Neural crest cell (in vitro differentiated cells): ENCODE results near the gene TRAPPC14. TPM values are rescaled to one million over a fixed set of nuclear protein-coding genes. Genes with fewer than 3 reads are reported as not detected.

Experiments used
- DNase-seq: peaks from one replicate; pipeline ENCODE4 v3.0.0; 2021; ENCODE audit warnings: low read depth, mixed read lengths, low spot score
- H3K27ac Mint-ChIP-seq: one replicate; pipeline ENCODE4 v1.8.0; 2021; ENCODE audit warnings: mild to moderate bottlenecking, mixed read lengths; ENCODE audit not compliant: unreplicated experiment
- H3K27me3 Mint-ChIP-seq: 2 replicates; pipeline ENCODE4 v1.8.0; 2021; ENCODE audit warnings: low read depth, mild to moderate bottlenecking, mixed read lengths
- H3K36me3 Mint-ChIP-seq: 2 replicates; pipeline ENCODE4 v1.8.0; 2021; ENCODE audit warnings: low read depth, mild to moderate bottlenecking, mixed read lengths
- H3K4me1 Mint-ChIP-seq: 2 replicates; pipeline ENCODE4 v1.8.0; 2021; ENCODE audit warnings: mixed read lengths
- H3K4me3 Mint-ChIP-seq: one replicate; pipeline ENCODE4 v1.8.0; 2021; ENCODE audit warnings: mild to moderate bottlenecking, mixed read lengths
- H3K9me3 Mint-ChIP-seq: 2 replicates; pipeline ENCODE4 v1.8.0; 2021; ENCODE audit warnings: mixed read lengths
- total RNA-seq: library from RNA; stranded (reverse); gene quantifications from 2 replicates; pipeline ENCODE4 v1.2.1, GENCODE V29; 2021
- TF ChIP-seq, protein P1 (sequence below): fragments of 200-600 bp; sonication (generic); conservative IDR thresholded peaks from 2 replicates; pipeline ENCODE4 v1.5.0; 2021; ENCODE audit warnings: antibody characterized with exemption, mild to moderate bottlenecking

TRAPPC14 gene
- total RNA-seq, 1 donor from 2014 or later: 33.9 TPM

DNA sequence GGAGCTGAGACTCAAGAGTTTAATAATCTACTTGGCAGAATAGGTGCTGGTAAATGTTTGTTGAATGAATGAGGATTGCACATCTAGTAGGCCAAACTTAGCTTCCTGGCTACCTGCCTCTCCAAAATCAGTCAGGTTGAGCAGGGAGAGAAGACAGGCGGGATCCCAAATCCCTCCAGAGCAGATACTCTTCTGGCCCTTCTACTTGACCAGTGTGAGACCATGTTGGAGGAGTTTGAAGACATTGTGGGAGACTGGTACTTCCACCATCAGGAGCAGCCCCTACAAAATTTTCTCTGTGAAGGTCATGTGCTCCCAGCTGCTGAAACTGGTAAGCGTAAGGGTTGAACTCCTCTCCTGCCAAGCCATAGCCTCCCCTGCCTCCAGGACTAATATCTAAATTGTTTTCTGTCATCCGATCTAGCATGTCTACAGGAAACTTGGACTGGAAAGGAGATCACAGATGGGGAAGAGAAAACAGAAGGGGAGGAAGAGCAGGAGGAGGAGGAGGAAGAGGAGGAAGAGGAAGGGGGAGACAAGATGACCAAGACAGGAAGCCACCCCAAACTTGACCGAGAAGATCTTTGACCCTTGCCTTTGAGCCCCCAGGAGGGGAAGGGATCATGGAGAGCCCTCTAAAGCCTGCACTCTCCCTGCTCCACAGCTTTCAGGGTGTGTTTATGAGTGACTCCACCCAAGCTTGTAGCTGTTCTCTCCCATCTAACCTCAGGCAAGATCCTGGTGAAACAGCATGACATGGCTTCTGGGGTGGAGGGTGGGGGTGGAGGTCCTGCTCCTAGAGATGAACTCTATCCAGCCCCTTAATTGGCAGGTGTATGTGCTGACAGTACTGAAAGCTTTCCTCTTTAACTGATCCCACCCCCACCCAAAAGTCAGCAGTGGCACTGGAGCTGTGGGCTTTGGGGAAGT is 34.0 kb downstream of the TRAPPC14 start:
- peak overlapping the region; percentile 100 for H3K4me3 Mint-ChIP-seq
- H3K9me3 Mint-ChIP-seq: no peaks in the 10 kb centered on the region
- peaks cover 12% of the 10 kb centered on the region for H3K27me3 Mint-ChIP-seq
- TF ChIP-seq, protein P1, sequence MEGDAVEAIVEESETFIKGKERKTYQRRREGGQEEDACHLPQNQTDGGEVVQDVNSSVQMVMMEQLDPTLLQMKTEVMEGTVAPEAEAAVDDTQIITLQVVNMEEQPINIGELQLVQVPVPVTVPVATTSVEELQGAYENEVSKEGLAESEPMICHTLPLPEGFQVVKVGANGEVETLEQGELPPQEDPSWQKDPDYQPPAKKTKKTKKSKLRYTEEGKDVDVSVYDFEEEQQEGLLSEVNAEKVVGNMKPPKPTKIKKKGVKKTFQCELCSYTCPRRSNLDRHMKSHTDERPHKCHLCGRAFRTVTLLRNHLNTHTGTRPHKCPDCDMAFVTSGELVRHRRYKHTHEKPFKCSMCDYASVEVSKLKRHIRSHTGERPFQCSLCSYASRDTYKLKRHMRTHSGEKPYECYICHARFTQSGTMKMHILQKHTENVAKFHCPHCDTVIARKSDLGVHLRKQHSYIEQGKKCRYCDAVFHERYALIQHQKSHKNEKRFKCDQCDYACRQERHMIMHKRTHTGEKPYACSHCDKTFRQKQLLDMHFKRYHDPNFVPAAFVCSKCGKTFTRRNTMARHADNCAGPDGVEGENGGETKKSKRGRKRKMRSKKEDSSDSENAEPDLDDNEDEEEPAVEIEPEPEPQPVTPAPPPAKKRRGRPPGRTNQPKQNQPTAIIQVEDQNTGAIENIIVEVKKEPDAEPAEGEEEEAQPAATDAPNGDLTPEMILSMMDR: no peak
- no peak for DNase-seq
- peaks cover 44% of the 10 kb centered on the region for H3K4me1 Mint-ChIP-seq
- H3K36me3 Mint-ChIP-seq: no peaks in the 10 kb centered on the region
- no peak overlapping the region for H3K27ac Mint-ChIP-seq

DNA sequence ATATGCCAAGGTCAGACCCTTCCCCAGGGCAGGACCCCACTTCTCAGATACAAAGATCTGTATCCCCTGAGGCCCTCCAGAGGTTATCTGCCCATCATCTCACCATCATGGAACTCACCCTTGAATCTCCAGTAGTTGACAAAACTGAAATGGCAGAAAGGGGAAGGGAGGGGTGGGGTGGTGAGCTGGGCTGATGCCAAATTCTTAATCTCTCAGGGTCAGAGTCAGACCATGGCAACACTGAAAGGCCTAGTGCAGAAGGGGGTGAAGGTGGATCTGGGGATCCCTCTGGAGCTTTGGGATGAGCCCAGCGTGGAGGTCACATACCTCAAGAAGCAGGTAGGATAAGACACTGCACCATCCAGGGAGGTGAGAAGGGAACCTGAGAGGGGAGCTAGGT is 36.0 kb downstream of the TRAPPC14 start:
- no peak for DNase-seq
- TF ChIP-seq, protein P1: no peak
- Mint-ChIP-seq H3K27me3 (peaks cover 4% of the 10 kb centered on the region), H3K27ac (peak overlapping the region; percentile 50), H3K4me1 (peaks cover 49% of the 10 kb centered on the region), H3K9me3 (no peaks in the 10 kb centered on the region), H3K4me3 (peak overlapping the region; percentile 88), H3K36me3 (no peaks in the 10 kb centered on the region)

DNA sequence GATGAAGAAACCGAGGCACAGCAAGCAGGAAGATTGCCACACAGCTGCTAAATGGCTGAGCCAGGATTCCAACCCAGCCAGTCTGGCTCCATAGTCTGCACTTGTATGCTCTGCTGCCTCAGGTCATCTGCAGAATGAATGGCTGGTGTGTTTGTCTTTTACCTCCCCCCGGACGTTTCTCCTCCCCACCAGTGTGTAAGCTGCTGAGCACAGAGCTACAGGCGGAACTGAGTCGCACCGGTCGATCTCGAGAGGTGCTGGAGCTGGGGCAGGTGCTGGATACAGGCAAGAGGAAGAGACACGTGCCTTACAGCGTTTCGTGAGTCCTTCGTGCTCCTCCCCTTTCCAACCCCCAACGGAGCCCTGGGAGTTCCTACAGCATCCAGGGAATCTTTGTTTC is 36.5 kb downstream of the TRAPPC14 start:
- H3K4me1 Mint-ChIP-seq: peaks cover 49% of the 10 kb centered on the region
- peak overlapping the region; percentile 88 for H3K4me3 Mint-ChIP-seq
- H3K9me3 Mint-ChIP-seq: no peaks in the 10 kb centered on the region
- no peak for DNase-seq
- peak overlapping the region; percentile 50 for H3K27ac Mint-ChIP-seq
- no peaks in the 10 kb centered on the region for H3K36me3 Mint-ChIP-seq
- TF ChIP-seq, protein P1: no peak
- H3K27me3 Mint-ChIP-seq: peaks cover 4% of the 10 kb centered on the region

DNA sequence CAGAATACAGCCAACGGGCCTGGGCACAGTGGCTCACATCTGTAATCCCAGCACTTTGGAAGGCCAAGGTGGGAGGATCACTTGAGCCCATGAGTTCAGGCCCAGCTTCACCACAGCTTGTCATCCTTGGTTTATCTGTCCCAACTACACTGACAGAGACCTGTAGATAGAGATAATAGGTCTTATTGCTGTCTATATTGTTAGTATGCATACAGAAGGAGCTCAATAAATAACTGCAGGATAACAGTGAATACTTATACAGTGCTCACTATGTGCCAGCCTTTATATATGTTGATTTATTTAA is 37.8 kb downstream of the TRAPPC14 start:
- Mint-ChIP-seq H3K27ac (no peak overlapping the region), H3K36me3 (peaks cover 2% of the 10 kb centered on the region), H3K9me3 (no peaks in the 10 kb centered on the region)

DNA sequence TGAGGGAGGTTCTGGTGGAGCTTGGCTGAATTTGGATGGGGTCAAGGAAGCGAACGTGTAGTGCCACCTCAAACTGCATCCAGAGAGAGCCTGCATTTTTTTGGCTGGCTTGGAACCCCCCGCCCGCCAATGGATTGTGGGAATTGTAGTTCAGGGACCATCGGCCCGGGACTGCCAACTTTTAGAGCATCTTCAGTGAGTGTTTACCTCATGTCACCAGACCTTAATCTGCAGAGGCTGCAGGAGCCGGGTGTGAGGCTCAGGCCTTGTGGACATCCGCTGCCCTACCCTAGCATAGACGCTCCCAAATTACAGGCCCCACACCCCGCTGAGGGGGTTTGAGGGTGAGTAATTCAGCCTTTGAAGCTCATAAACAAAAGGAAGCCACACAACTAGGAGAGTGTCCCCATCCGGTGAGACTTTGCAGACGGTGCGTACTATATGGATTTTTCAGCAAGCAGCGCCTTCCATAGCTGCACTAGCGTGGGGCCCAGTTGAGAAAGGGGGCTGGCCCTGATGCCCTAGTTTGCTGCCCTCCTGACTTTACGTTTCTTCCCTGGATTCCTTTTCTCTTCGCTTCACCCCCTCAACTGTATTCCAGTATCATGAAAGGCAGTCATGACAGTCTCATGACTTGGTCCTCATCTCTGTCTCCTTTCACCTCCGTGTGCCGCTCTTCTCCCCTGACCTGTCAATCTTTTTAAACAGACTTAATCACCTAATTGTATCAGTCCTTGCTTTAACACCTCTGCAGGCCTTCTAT is 38.4 kb downstream of the TRAPPC14 start:
- Mint-ChIP-seq H3K27ac (peak overlapping the region; percentile 100), H3K27me3 (no peaks in the 10 kb centered on the region), H3K4me1 (peaks cover 39% of the 10 kb centered on the region), H3K4me3 (peak overlapping the region; percentile 96), H3K9me3 (no peaks in the 10 kb centered on the region), H3K36me3 (peaks cover 2% of the 10 kb centered on the region)
- TF ChIP-seq, protein P1: no peak
- peak; percentile 59 for DNase-seq

More for the DNA sequence above, 37.8 kb downstream of the TRAPPC14 start:
- DNase-seq: no peak
- Mint-ChIP-seq H3K4me1 (peaks cover 39% of the 10 kb centered on the region), H3K27me3 (no peaks in the 10 kb centered on the region), H3K4me3 (peak overlapping the region; percentile 96)
- TF ChIP-seq, protein P1: no peak
